Measurements from ENCODE around the gene SLC26A4.
"Not testable (repeated sequence)": the region's sequence is repeated elsewhere in the genome, so short reads cannot be mapped to it uniquely, and the experiment has no call there.

SLC26A4 gene

DNA sequence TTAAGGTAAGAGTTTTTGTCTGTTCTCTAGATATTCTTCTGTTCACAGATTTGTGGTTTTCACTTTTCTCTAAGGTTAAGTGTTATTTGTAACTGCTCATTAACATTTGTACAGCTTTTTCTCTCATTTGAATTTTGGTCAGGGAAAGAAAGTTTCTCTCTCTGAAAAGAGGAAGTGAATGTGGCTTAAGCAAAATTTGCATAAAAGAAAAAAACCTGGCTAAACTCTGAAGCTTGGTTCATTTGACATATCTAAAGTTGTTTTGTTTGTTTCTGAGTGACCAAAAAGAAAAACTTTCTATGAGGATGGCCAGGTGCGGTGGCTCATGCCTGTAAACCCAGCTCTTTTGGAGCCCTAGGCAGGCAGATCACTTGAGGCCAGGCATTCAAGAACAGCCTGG is 22.0 kb upstream of the SLC26A4 start:
- H3K79me2 ChIP-seq (ENCODE audit: insufficient read depth, low read depth): no peaks in the 10 kb centered on the region
- no peak overlapping the region for H2AFZ ChIP-seq (ENCODE audit: low read depth)
- no peak overlapping the region for H3K27ac ChIP-seq
- TF ChIP-seq, protein P1, sequence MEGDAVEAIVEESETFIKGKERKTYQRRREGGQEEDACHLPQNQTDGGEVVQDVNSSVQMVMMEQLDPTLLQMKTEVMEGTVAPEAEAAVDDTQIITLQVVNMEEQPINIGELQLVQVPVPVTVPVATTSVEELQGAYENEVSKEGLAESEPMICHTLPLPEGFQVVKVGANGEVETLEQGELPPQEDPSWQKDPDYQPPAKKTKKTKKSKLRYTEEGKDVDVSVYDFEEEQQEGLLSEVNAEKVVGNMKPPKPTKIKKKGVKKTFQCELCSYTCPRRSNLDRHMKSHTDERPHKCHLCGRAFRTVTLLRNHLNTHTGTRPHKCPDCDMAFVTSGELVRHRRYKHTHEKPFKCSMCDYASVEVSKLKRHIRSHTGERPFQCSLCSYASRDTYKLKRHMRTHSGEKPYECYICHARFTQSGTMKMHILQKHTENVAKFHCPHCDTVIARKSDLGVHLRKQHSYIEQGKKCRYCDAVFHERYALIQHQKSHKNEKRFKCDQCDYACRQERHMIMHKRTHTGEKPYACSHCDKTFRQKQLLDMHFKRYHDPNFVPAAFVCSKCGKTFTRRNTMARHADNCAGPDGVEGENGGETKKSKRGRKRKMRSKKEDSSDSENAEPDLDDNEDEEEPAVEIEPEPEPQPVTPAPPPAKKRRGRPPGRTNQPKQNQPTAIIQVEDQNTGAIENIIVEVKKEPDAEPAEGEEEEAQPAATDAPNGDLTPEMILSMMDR (conservative IDR thresholded peaks at IDR 0.05; ENCODE audit: low read depth, low read length): no peak
- H3K36me3 ChIP-seq (ENCODE audit: insufficient read depth): no peaks in the 10 kb centered on the region
- no peak overlapping the region for H3K4me3 ChIP-seq (IDR thresholded peaks at IDR 0.05; ENCODE audit: insufficient read depth, low read depth, low read length)
- no peak overlapping the region for H3K4me2 ChIP-seq
- no peaks in the 10 kb centered on the region for H4K20me1 ChIP-seq (ENCODE audit: insufficient read depth)
- H3K27me3 ChIP-seq (ENCODE audit: insufficient read depth, low read depth): no peaks in the 10 kb centered on the region
- H3K9ac ChIP-seq: no peak overlapping the region
- peaks cover 6% of the 10 kb centered on the region for H3K4me1 ChIP-seq (ENCODE audit: low read depth, poor library complexity, severe bottlenecking)

DNA sequence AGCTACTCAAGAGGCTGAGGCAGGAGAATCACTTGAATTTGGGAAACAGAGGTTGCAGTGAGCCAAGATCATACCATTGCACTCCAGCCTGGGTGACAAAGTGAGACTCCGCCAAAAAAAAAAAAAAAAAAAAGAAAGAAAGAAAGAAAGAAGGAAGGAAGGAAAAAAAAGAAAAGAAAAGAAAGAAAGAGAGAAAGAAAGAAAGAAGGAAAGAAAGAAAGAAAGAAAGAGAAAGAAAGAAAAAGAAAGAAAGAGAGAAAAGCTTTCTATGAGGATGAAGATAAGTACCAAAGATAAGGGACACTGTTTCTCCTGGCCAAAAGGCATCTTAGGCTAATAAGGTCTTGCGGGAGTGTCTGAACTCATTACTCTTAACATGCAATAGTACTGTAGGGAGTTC is 21.6 kb upstream of the SLC26A4 start:
- H3K4me3 ChIP-seq (IDR thresholded peaks at IDR 0.05; ENCODE audit: insufficient read depth, low read depth, low read length); H2AFZ ChIP-seq (ENCODE audit: low read depth): not testable (repeated sequence)

DNA sequence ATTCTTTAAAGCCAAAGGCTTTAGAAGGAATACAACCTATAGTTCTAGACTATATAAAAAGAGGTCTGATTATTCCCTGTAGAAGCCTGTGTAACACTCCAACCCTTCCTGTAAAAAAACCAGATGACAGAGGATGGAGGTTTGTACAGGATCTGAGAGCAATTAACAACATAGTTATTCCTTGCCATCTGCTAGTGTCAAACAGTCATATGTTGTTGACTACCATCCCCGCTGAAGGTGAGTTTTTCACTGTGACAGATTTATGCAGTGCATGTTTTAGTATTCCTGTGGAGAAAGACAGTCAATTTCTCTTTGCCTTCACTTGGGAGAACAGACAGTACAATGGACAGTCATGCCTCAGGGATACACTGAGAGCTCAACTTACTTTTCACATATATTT is 19.0 kb upstream of the SLC26A4 start:
- Histone ChIP-seq H3K27ac (no peak overlapping the region), H3K4me2 (no peak overlapping the region), H4K20me1 (ENCODE audit: insufficient read depth) (no peaks in the 10 kb centered on the region), H3K4me1 (ENCODE audit: low read depth, poor library complexity, severe bottlenecking) (peaks cover 6% of the 10 kb centered on the region), H3K36me3 (ENCODE audit: insufficient read depth) (no peaks in the 10 kb centered on the region), H2AFZ (ENCODE audit: low read depth) (no peak overlapping the region), H3K27me3 (ENCODE audit: insufficient read depth, low read depth) (no peaks in the 10 kb centered on the region), H3K79me2 (ENCODE audit: insufficient read depth, low read depth) (no peaks in the 10 kb centered on the region), H3K9ac (no peak overlapping the region), H3K4me3 (IDR thresholded peaks at IDR 0.05; ENCODE audit: insufficient read depth, low read depth, low read length) (no peak overlapping the region)
- TF ChIP-seq, protein P1 (conservative IDR thresholded peaks at IDR 0.05; ENCODE audit: low read depth, low read length): no peak

More for the DNA sequence above, 21.6 kb upstream of the SLC26A4 start:
- not testable (repeated sequence) for H3K79me2 ChIP-seq (ENCODE audit: insufficient read depth, low read depth); H3K4me2 ChIP-seq; H3K36me3 ChIP-seq (ENCODE audit: insufficient read depth); H3K27ac ChIP-seq; H3K27me3 ChIP-seq (ENCODE audit: insufficient read depth, low read depth); H4K20me1 ChIP-seq (ENCODE audit: insufficient read depth); H3K9ac ChIP-seq; H3K4me1 ChIP-seq (ENCODE audit: low read depth, poor library complexity, severe bottlenecking)

DNA sequence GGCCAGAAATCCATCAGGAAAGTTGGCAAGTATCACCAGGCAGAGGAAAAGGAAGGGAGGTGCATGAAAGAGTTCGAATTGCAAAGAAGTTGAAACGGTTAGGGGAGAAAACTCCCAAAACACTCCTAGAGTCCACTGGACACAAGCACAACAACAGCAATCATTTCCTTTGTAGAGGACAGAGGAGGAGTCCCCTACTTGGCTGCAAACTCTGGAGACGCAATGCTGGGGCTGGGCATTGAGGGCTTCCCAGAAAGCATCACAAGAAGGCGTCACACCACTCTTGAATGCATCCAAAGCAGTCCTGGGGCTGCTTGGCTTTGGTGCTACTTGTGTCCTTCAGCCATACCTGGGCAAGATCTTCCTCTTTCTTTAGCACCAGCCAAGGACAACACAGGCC is 18.1 kb upstream of the SLC26A4 start:
- TF ChIP-seq, protein P1 (conservative IDR thresholded peaks at IDR 0.05; ENCODE audit: low read depth, low read length): no peak
- Histone ChIP-seq H3K27me3 (ENCODE audit: insufficient read depth, low read depth) (no peaks in the 10 kb centered on the region), H3K36me3 (ENCODE audit: insufficient read depth) (no peaks in the 10 kb centered on the region), H3K9ac (no peak overlapping the region), H3K4me2 (no peak overlapping the region), H3K4me3 (IDR thresholded peaks at IDR 0.05; ENCODE audit: insufficient read depth, low read depth, low read length) (no peak overlapping the region), H3K4me1 (ENCODE audit: low read depth, poor library complexity, severe bottlenecking) (peaks cover 6% of the 10 kb centered on the region), H4K20me1 (ENCODE audit: insufficient read depth) (no peaks in the 10 kb centered on the region), H3K79me2 (ENCODE audit: insufficient read depth, low read depth) (no peaks in the 10 kb centered on the region), H3K27ac (no peak overlapping the region), H2AFZ (ENCODE audit: low read depth) (no peak overlapping the region)

DNA sequence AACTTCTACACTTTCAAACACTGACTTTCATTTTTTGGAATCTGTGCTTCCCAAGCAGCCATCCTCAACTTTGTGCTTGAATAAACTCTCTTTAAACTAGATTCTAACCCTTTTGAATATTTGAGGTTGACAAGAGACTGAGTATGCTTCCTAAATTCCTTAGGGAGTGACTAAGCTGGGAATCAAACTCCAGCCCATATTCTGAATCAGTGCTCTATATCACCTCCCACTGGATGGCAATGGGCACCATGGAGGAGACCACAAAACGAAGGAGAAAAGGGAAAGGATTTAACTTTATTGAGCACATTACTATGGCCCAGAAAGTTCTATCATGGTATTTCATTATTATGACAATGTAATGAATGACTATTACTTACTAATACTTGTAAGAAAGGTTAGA is 17.2 kb upstream of the SLC26A4 start:
- H3K4me2 ChIP-seq: no peak overlapping the region
- TF ChIP-seq, protein P1 (conservative IDR thresholded peaks at IDR 0.05; ENCODE audit: low read depth, low read length): no peak
- H4K20me1 ChIP-seq (ENCODE audit: insufficient read depth): no peaks in the 10 kb centered on the region
- no peak overlapping the region for H2AFZ ChIP-seq (ENCODE audit: low read depth)
- H3K4me1 ChIP-seq (ENCODE audit: low read depth, poor library complexity, severe bottlenecking): peaks cover 4% of the 10 kb centered on the region
- no peak overlapping the region for H3K27ac ChIP-seq
- no peak overlapping the region for H3K4me3 ChIP-seq (IDR thresholded peaks at IDR 0.05; ENCODE audit: insufficient read depth, low read depth, low read length)
- no peak overlapping the region for H3K9ac ChIP-seq
- H3K79me2 ChIP-seq (ENCODE audit: insufficient read depth, low read depth): no peaks in the 10 kb centered on the region
- H3K36me3 ChIP-seq (ENCODE audit: insufficient read depth): no peaks in the 10 kb centered on the region
- no peaks in the 10 kb centered on the region for H3K27me3 ChIP-seq (ENCODE audit: insufficient read depth, low read depth)

All from KMS-11 (cell line).